GM19023 (cell line): ENCODE results near the gene HCN1.
"Not testable (repeated sequence)": the region's sequence is repeated elsewhere in the genome, so short reads cannot be mapped to it uniquely, and the experiment has no call there.

Source experiments
- ATAC-seq: cut with Tn5 transposase; IDR thresholded peaks from one replicate; pipeline ENCODE4 v1.9.1; 2021; ENCODE audit warnings: mild to moderate bottlenecking, moderate library complexity; ENCODE audit not compliant: unreplicated experiment

HCN1 gene

GRCh38 chr5:45312627-45313026 is 383.6 kb downstream of the HCN1 start:
- not testable (repeated sequence) for ATAC-seq

- no peak for ATAC-seq
Observed at GRCh38 chr5:45295231-45295630, 400.9 kb downstream of the HCN1 start.

GRCh38 chr5:45288746-45289145 is 407.4 kb downstream of the HCN1 start:
- ATAC-seq = no peak

GRCh38 chr5:45284436-45284835 is 411.7 kb downstream of the HCN1 start:
- ATAC-seq = no peak

- ATAC-seq = no peak
Observed at GRCh38 chr5:45281081-45281480, 415.1 kb downstream of the HCN1 start.

- ATAC-seq = no peak
Observed at GRCh38 chr5:45279109-45279508, 417.1 kb downstream of the HCN1 start.

- no peak for ATAC-seq
Observed at GRCh38 chr5:45277860-45278259, 418.3 kb downstream of the HCN1 start.

- ATAC-seq = no peak
Observed at GRCh38 chr5:45274241-45274640, 421.9 kb downstream of the HCN1 start.

GRCh38 chr5:45271626-45272025 is 424.6 kb downstream of the HCN1 start:
- no peak for ATAC-seq

GRCh38 chr5:45264447-45264846 is 431.7 kb downstream of the HCN1 start:
- no peak for ATAC-seq

- ATAC-seq = no peak
Observed at GRCh38 chr5:45262061-45262590, 434.1 kb downstream of the HCN1 start.

GRCh38 chr5:45261125-45261524 is 435.1 kb downstream of the HCN1 start:
- no peak for ATAC-seq

- no peak for ATAC-seq
Observed at GRCh38 chr5:45260292-45260691, 435.9 kb downstream of the HCN1 start.

GRCh38 chr5:45252978-45253377 is 443.2 kb downstream of the HCN1 start:
- no peak for ATAC-seq

GRCh38 chr5:45252541-45252940 is 443.6 kb downstream of the HCN1 start:
- no peak for ATAC-seq

GRCh38 chr5:45225571-45226031 is 470.6 kb downstream of the HCN1 start:
- no peak for ATAC-seq

- ATAC-seq = no peak
Observed at GRCh38 chr5:45205403-45205961, 490.7 kb downstream of the HCN1 start.
